Endothelial cell of umbilical vein (primary cell): ENCODE measurements around the gene STAT5A. TPM values are rescaled to one million over a fixed set of nuclear protein-coding genes. Genes with fewer than 3 reads are reported as not detected.
A peak's percentile ranks its signal among the peaks of the same experiment; 100 is the strongest.

Source experiments
- BruUV-seq: library from RNA; stranded (reverse); fragments of 400-500 nt; replicated peaks from 2 replicates; lab custom pipeline; 2021; lab: Mats Ljungman, UMichigan
- CTCF ChIA-PET: fragments of 300-600, 350-600 bp; sonication (Branson Sonifier 250); formaldehyde crosslinking; loops from one replicate; lab custom pipeline; 2021; ENCODE audit warnings: antibody characterized with exemption, inconsistent platforms; lab: Charles Lee
- POLR2A ChIA-PET: fragments of 300-600, 350-600 bp; sonication (Branson Sonifier 250); formaldehyde crosslinking; loops from one replicate; lab custom pipeline; 2021; ENCODE audit warnings: antibody characterized with exemption, inconsistent platforms; lab: Charles Lee
- DNase-seq: peaks from one replicate; pipeline ENCODE4 v3.0.0-alpha.2; 2011; ENCODE audit warnings: low read depth, low spot score
- FAIRE-seq: peaks from 2 replicates; lab custom pipeline; 2011; peaks lifted over from hg19 to GRCh38; lab: Jason Lieb, UNC
- H2AFZ ChIP-seq: 2 replicates; pipeline ENCODE4 v1.6.0; 2012; ENCODE audit warnings: low read depth, low read length, control low read depth, inconsistent platforms
- H3K27ac ChIP-seq: 2 replicates; pipeline ENCODE4 v1.5.1; 2011; ENCODE audit warnings: low read depth, mild to moderate bottlenecking, control low read depth, low read length, moderate library complexity; ENCODE audit not compliant: insufficient read depth
- H3K27me3 ChIP-seq, 2 experiments: 2 replicates each; pipeline versions ENCODE4 v1.6.0 to v1.6.1; 2011; ENCODE audit warnings: low read length in 2 of 2, mixed read lengths in 1 of 2; ENCODE audit not compliant: control insufficient read depth in 2 of 2, insufficient read depth in 2 of 2
- H3K36me3 ChIP-seq, 2 experiments: 2 replicates in 1 of 2; 3 replicates in 1 of 2; pipeline ENCODE4 v1.5.1; 2011; ENCODE audit warnings: low read length in 2 of 2, mild to moderate bottlenecking in 1 of 2, moderate library complexity in 1 of 2; ENCODE audit not compliant: control insufficient read depth in 2 of 2, insufficient read depth in 2 of 2; ENCODE audit errors: extremely low read depth in 1 of 2
- H3K4me1 ChIP-seq: 3 replicates; pipeline ENCODE4 v1.5.1; 2011; ENCODE audit warnings: mild to moderate bottlenecking, low read length; ENCODE audit not compliant: control insufficient read depth, insufficient read depth; ENCODE audit errors: extremely low read depth
- H3K4me2 ChIP-seq: 2 replicates; pipeline ENCODE4 v1.6.1; 2011; ENCODE audit warnings: low read length, control low read depth, mixed read lengths; ENCODE audit not compliant: insufficient read depth
- H3K4me3 ChIP-seq, 3 experiments: fragments of 200-600 bp in 1 of 3; sonication (generic), shearing (Covaris generic) in 1 of 3; replicated peaks in 1 of 3; 2 replicates each; pipeline ENCODE4 v1.5.1; 2011 to 2016; ENCODE audit warnings: control low read depth in 3 of 3, low read length in 3 of 3, mild to moderate bottlenecking in 2 of 3, inconsistent platforms in 1 of 3, low read depth in 1 of 3, moderate library complexity in 1 of 3; ENCODE audit not compliant: insufficient read depth in 1 of 3
- H3K79me2 ChIP-seq: 2 replicates; pipeline ENCODE4 v1.6.0; 2012; ENCODE audit warnings: low read length, inconsistent platforms; ENCODE audit not compliant: control insufficient read depth, insufficient read depth
- H3K9ac ChIP-seq: replicated peaks from 2 replicates; pipeline ENCODE3; 2011; ENCODE audit warnings: low read length, control low read depth; ENCODE audit not compliant: insufficient read depth; ENCODE audit errors: extremely low read depth
- H3K9me1 ChIP-seq: replicated peaks from 3 replicates; pipeline ENCODE4 v1.6.0; 2011; ENCODE audit warnings: mild to moderate bottlenecking, low read length; ENCODE audit not compliant: control insufficient read depth, insufficient read depth; ENCODE audit errors: extremely low read depth
- H3K9me3 ChIP-seq: replicated peaks from 2 replicates; pipeline ENCODE4 v1.5.1; 2012; ENCODE audit warnings: low read length, inconsistent platforms; ENCODE audit not compliant: control insufficient read depth, insufficient read depth
- H4K20me1 ChIP-seq: replicated peaks from 2 replicates; pipeline ENCODE3; 2011; ENCODE audit warnings: mild to moderate bottlenecking, low read length; ENCODE audit not compliant: control insufficient read depth, insufficient read depth; ENCODE audit errors: extremely low read depth
- EZH2 ChIP-seq: IDR thresholded peaks from 2 replicates; pipeline ENCODE4 v1.6.1; 2012; ENCODE audit warnings: borderline replicate concordance, low read depth, mild to moderate bottlenecking, moderate library complexity, low read length, inconsistent platforms; ENCODE audit not compliant: severe bottlenecking
- FOS ChIP-seq: IDR thresholded peaks from 2 replicates; pipeline ENCODE4 v1.6.1; 2011; ENCODE audit warnings: mild to moderate bottlenecking, low read length, moderate library complexity, borderline replicate concordance; ENCODE audit not compliant: insufficient read depth
- GATA2 ChIP-seq: IDR thresholded peaks from 2 replicates; pipeline ENCODE4 v1.7.0; 2011; ENCODE audit warnings: low read depth, mild to moderate bottlenecking, moderate library complexity, mixed read lengths, low read length; ENCODE audit not compliant: insufficient read length, insufficient read depth
- JUN ChIP-seq: IDR thresholded peaks from 2 replicates; pipeline ENCODE4 v1.6.1; 2011; ENCODE audit warnings: borderline replicate concordance, low read depth; ENCODE audit not compliant: insufficient read length, insufficient read depth
- MAX ChIP-seq: IDR thresholded peaks from 2 replicates; pipeline ENCODE4 v1.6.1; 2011; ENCODE audit not compliant: insufficient read depth, insufficient read length
- MYC ChIP-seq: IDR thresholded peaks from one replicate; pipeline ENCODE4 v1.6.1; 2011; ENCODE audit warnings: mild to moderate bottlenecking, low read depth, low read length
- POLR2A ChIP-seq: IDR thresholded peaks from 2 replicates; pipeline ENCODE4 v1.6.1; 2012; ENCODE audit warnings: low read depth, mild to moderate bottlenecking, control low read depth, low read length
- POLR2AphosphoS5 ChIP-seq: IDR thresholded peaks from 2 replicates; pipeline ENCODE4 v1.6.1; 2012; ENCODE audit warnings: low read depth, mild to moderate bottlenecking, control low read depth, low read length, moderate library complexity; ENCODE audit not compliant: insufficient read depth
- dilution Hi-C: fragments of 300-500 bp; cut with MboI; formaldehyde crosslinking; loops from one replicate; pipeline ENCODE4 v1.15.0; 2019; ENCODE audit warnings: low sequenced_read_pairs; ENCODE audit not compliant: extremely low pct_ligation_motif_present
- intact Hi-C: fragments of 100-400 bp; cut with micrococcal nuclease; formaldehyde crosslinking; loops from one replicate; pipeline ENCODE4 v1.10.0; 2022
- polyA plus RNA-seq, 4 experiments: library from polyadenylated mRNA; depleted of rRNA in 3 of 4; stranded (reverse) in 3 of 4; unstranded in 1 of 4; fragments of >200 nt; gene quantifications; 2 replicates each; pipeline versions ENCODE4 v1.2.1 to v1.2.3, GENCODE V29; 2011 to 2012; ENCODE audit warnings: missing spikeins in 1 of 4
- total RNA-seq: library from RNA; stranded (reverse); gene quantifications from 2 replicates; pipeline ENCODE4 v1.2.3, GENCODE V29; 2021

The STAT5A gene
- total and polyA plus RNA-seq, 2 donors (not counting 3 experiments of a cell fraction or from before 2014, with no cell fraction given), result 18.0 to 23.4 TPM

GRCh38 chr17:42287305-42287976 lies 857 bp upstream of the STAT5A start:
- BruUV-seq, result TSS peak; percentile 67
- H3K9me1 ChIP-seq, result no peaks in the 10 kb centered on the region
- H3K4me1 ChIP-seq, result peaks cover 14% of the 10 kb centered on the region
- peak overlapping the region; percentile 54 for H3K4me2 ChIP-seq
- DNase-seq, result peak; percentile 55
- no peaks in the 10 kb centered on the region for H3K79me2 ChIP-seq
- intact Hi-C loops (no loop called here), dilution Hi-C loops (no loop called here)
- H3K4me3 ChIP-seq, result peak overlapping the region in 2 of 3 experiments; percentile 23 to 30
- H3K9ac ChIP-seq, result peak overlapping the region; percentile 69
- no peak for TF ChIP-seq FOS
- no peak for TF ChIP-seq POLR2A
- TF ChIP-seq POLR2AphosphoS5, result no peak
- no peak for TF ChIP-seq MYC
- TF ChIP-seq GATA2, result no peak
- no peak for TF ChIP-seq EZH2
- no peak for TF ChIP-seq JUN
- TF ChIP-seq MAX, result no peak
- peak overlapping the region; percentile 69 for H2AFZ ChIP-seq
- no peaks in the 10 kb centered on the region for H4K20me1 ChIP-seq
- peak; percentile 46 for FAIRE-seq
- H3K9me3 ChIP-seq, result no peaks in the 10 kb centered on the region
- no peaks in the 10 kb centered on the region for H3K36me3 ChIP-seq
- ChIA-PET CTCF (interaction anchor here (0.9 to 9.6 kb wide), 3 partner anchors 10 to 65 kb away, joined by 3 to 89 read pairs (median 11); no protein-coding TSS in a partner anchor), POLR2A (no interaction called here)
- H3K27me3 ChIP-seq, result no peaks in the 10 kb centered on the region
- H3K27ac ChIP-seq, result peak overlapping the region; percentile 42
